ENCODE data around the gene SETBP1. TPM values are rescaled to one million over a fixed set of nuclear protein-coding genes. Genes with fewer than 3 reads are reported as not detected.

Gene SETBP1
- total and polyA plus RNA-seq, 9 of the 15 experiments (the other 6 are each of a cell fraction or from before 2014, with no cell fraction given) = under 0.01 to 0.13 (median 0.04) TPM

- POLR2A ChIA-PET = interaction anchor here (0.6 kb wide), 1 partner anchor 9 kb away, joined by 3 read pairs; no protein-coding TSS in a partner anchor
- Histone ChIP-seq H3K36me3 (ENCODE audit: control insufficient read depth, insufficient read depth, low read length) (no peaks in the 10 kb centered on the region), H3K27me3 (ENCODE audit: control insufficient read depth in 2 of 2, insufficient read depth in 2 of 2, low read length in 2 of 2) (no peaks in the 10 kb centered on the region), H3K4me2 (ENCODE audit: insufficient read depth, low read length) (no peak overlapping the region), H2AFZ (ENCODE audit: low read depth, low read length) (no peak overlapping the region), H3K4me1 (replicated peaks in 1 of 2; ENCODE audit: control insufficient read depth in 2 of 2, insufficient read depth in 2 of 2, low read length in 2 of 2) (no peaks in the 10 kb centered on the region), H3K79me2 (ENCODE audit: control insufficient read depth, insufficient read depth, low read length) (no peaks in the 10 kb centered on the region), H3K9me1 (ENCODE audit: control insufficient read depth, insufficient read depth, low read length) (no peaks in the 10 kb centered on the region), H3K27ac (ENCODE audit: extremely low read depth, low read depth, low read length) (no peak overlapping the region), H3K9ac (ENCODE audit: insufficient read depth in 1 of 2, low read depth in 2 of 2, low read length in 2 of 2) (no peak overlapping the region), H4K20me1 (replicated peaks; ENCODE audit: control insufficient read depth, insufficient read depth, low read length) (no peaks in the 10 kb centered on the region), H3K9me3 (replicated peaks; ENCODE audit: control insufficient read depth, insufficient read depth, low read depth, low read length) (no peaks in the 10 kb centered on the region), H3K4me3 (no peak overlapping the region)
- WGBS (ENCODE audit: insufficient coverage, low coverage, missing lambda C conversion rate) = 0% methylated on average over 2 of the region's 2 CpGs
- BruUV-seq (replicated peaks) = no TSS peak
- no peak for TF ChIP-seq PTBP1 (IDR thresholded peaks at IDR 0.05; ENCODE audit: low read depth, low read length)
- TF ChIP-seq CTCF (IDR thresholded peaks at IDR 0.05 in 2 of 3, conservative IDR thresholded peaks at IDR 0.05 in 1 of 3; ENCODE audit: insufficient read depth in 2 of 3, low read depth in 1 of 3, low read length in 3 of 3) = peak in 1 of 3 experiments; percentile 4; a peak in 1 of 6 replicates
- CTCF ChIA-PET (ENCODE audit: low intra/inter-chr PET ratio) = no interaction called here
- in situ Hi-C loops (cut with MboI) (no loop called here), intact Hi-C loops (cut with micrococcal nuclease) (no loop called here)
- DNase-seq (ENCODE audit: extremely low read depth in 1 of 4, low spot score in 3 of 4) (no peak), ATAC-seq (no peak), FAIRE-seq (no peak)
These were observed 220.6 kb downstream of the SETBP1 start for GRCh38 chr18:44901283-44901682.

- in situ Hi-C loops (cut with MboI) = no loop called here
- no peaks in the 10 kb centered on the region for H3K36me3 ChIP-seq (ENCODE audit: control insufficient read depth, insufficient read depth, low read length)
- no peak for FAIRE-seq
- no peak overlapping the region for H3K4me3 ChIP-seq
- H3K4me2 ChIP-seq (ENCODE audit: insufficient read depth, low read length) = no peak overlapping the region
- intact Hi-C loops (cut with micrococcal nuclease) = no loop called here
- H3K27ac ChIP-seq (ENCODE audit: extremely low read depth, low read depth, low read length) = no peak overlapping the region
- no peaks in the 10 kb centered on the region for H3K27me3 ChIP-seq (ENCODE audit: control insufficient read depth in 2 of 2, insufficient read depth in 2 of 2, low read length in 2 of 2)
- WGBS (ENCODE audit: insufficient coverage, low coverage, missing lambda C conversion rate) = 0% methylated on average over 2 of the region's 2 CpGs
- no peak overlapping the region for H3K9ac ChIP-seq (ENCODE audit: insufficient read depth in 1 of 2, low read depth in 2 of 2, low read length in 2 of 2)
- H3K79me2 ChIP-seq (ENCODE audit: control insufficient read depth, insufficient read depth, low read length) = no peaks in the 10 kb centered on the region
- ATAC-seq = no peak
- no peak overlapping the region for H2AFZ ChIP-seq (ENCODE audit: low read depth, low read length)
- TF ChIP-seq FIP1L1 (IDR thresholded peaks at IDR 0.05; ENCODE audit: low read depth, low read length, poor library complexity, severe bottlenecking) (no peak), SETDB1 (IDR thresholded peaks at IDR 0.05; ENCODE audit: low read length) (no peak), SOX6 (IDR thresholded peaks at IDR 0.05) (no peak), KDM1A (IDR thresholded peaks at IDR 0.05) (no peak), ZNF174 (CRISPR knock-in tag; IDR thresholded peaks at IDR 0.05) (no peak), ZNF280A (IDR thresholded peaks at IDR 0.05; ENCODE audit: low read depth, partially characterized antibody) (no peak), ATF4 (CRISPR knock-in tag; IDR thresholded peaks at IDR 0.05) (no peak), NBN (IDR thresholded peaks at IDR 0.05; ENCODE audit: low read depth) (no peak), PTBP1 (IDR thresholded peaks at IDR 0.05; ENCODE audit: low read depth, low read length) (no peak), ZNF445 (CRISPR knock-in tag; IDR thresholded peaks at IDR 0.05; ENCODE audit: low read depth) (no peak)
- H4K20me1 ChIP-seq (replicated peaks; ENCODE audit: control insufficient read depth, insufficient read depth, low read length) = no peaks in the 10 kb centered on the region
- no peak for DNase-seq (ENCODE audit: extremely low read depth in 1 of 4, low spot score in 3 of 4)
- POLR2A ChIA-PET = no interaction called here
- no TSS peak for BruUV-seq (replicated peaks)
- H3K9me3 ChIP-seq (replicated peaks; ENCODE audit: control insufficient read depth, insufficient read depth, low read depth, low read length) = no peaks in the 10 kb centered on the region
- no peaks in the 10 kb centered on the region for H3K4me1 ChIP-seq (replicated peaks in 1 of 2; ENCODE audit: control insufficient read depth in 2 of 2, insufficient read depth in 2 of 2, low read length in 2 of 2)
- H3K9me1 ChIP-seq (ENCODE audit: control insufficient read depth, insufficient read depth, low read length) = no peaks in the 10 kb centered on the region
- CTCF ChIA-PET (ENCODE audit: low intra/inter-chr PET ratio) = no interaction called here
These were observed 222.6 kb downstream of the SETBP1 start for GRCh38 chr18:44903327-44903726.
